CD4-positive, alpha-beta memory T cell (primary cell): Measurements from ENCODE around the gene ATP13A3. TPM values are rescaled to one million over a fixed set of nuclear protein-coding genes. Genes with fewer than 3 reads are reported as not detected.
"Not testable (repeated sequence)": the region's sequence is repeated elsewhere in the genome, so short reads cannot be mapped to it uniquely, and the experiment has no call there.

Experiments
- CTCF ChIA-PET: fragments of 350-600 bp; sonication (Branson Sonifier 250); formaldehyde crosslinking; loops from one replicate; lab custom pipeline; 2021; ENCODE audit warnings: inconsistent platforms; ENCODE audit not compliant: partially characterized antibody; lab: Charles Lee
- POLR2A ChIA-PET: fragments of 350-600 bp; sonication (Branson Sonifier 250); formaldehyde crosslinking; loops from one replicate; lab custom pipeline; 2021; ENCODE audit not compliant: partially characterized antibody; lab: Charles Lee
- DNase-seq, 5 donors: peaks; one replicate each; pipeline versions ENCODE4 v3.0.0 to v3.0.0-alpha.2; 2020 to 2022; ENCODE audit warnings: mixed read lengths in 1 of 5
- H3K27ac ChIP-seq: one replicate; pipeline ENCODE4 v1.7.0; 2013; ENCODE audit warnings: low read depth, low read length
- H3K27me3 ChIP-seq: 2 replicates; pipeline ENCODE4 v1.7.0; 2013; ENCODE audit warnings: mild to moderate bottlenecking, low read length, moderate library complexity; ENCODE audit not compliant: insufficient read depth
- H3K36me3 ChIP-seq: 2 replicates; pipeline ENCODE4 v1.7.0; 2013; ENCODE audit warnings: mild to moderate bottlenecking, low read length, moderate library complexity; ENCODE audit not compliant: insufficient read depth
- H3K4me1 ChIP-seq: 2 replicates; pipeline ENCODE4 v1.7.0; 2013; ENCODE audit warnings: mild to moderate bottlenecking, low read length, moderate library complexity; ENCODE audit not compliant: insufficient read depth
- H3K4me3 ChIP-seq, 2 donors: one replicate each; pipeline ENCODE4 v1.7.0; 2013; ENCODE audit warnings: low read length in 2 of 2, mild to moderate bottlenecking in 1 of 2
- H3K9me3 ChIP-seq, 2 donors: one replicate each; pipeline ENCODE4 v1.7.0; 2013; ENCODE audit warnings: low read length in 2 of 2, control low read depth in 1 of 2; ENCODE audit not compliant: control insufficient read depth in 1 of 2
- H3K27ac Mint-ChIP-seq, 7 donors: one replicate each; pipeline ENCODE4 v1.8.0; 2020 to 2021; ENCODE audit warnings: mixed read lengths in 7 of 7, mild to moderate bottlenecking in 6 of 7, inconsistent platforms in 3 of 7, moderate library complexity in 3 of 7
- H3K27me3 Mint-ChIP-seq, 2 donors: one replicate each; pipeline ENCODE4 v1.8.0; 2020 to 2021; ENCODE audit warnings: mixed read lengths in 2 of 2
- H3K36me3 Mint-ChIP-seq, 2 donors: one replicate each; pipeline ENCODE4 v1.8.0; 2020 to 2021; ENCODE audit warnings: mixed read lengths in 2 of 2, inconsistent platforms in 1 of 2, mild to moderate bottlenecking in 1 of 2
- H3K4me1 Mint-ChIP-seq, 4 donors: one replicate each; pipeline ENCODE4 v1.8.0; 2020 to 2021; ENCODE audit warnings: mixed read lengths in 4 of 4, mild to moderate bottlenecking in 1 of 4
- H3K4me3 Mint-ChIP-seq, 8 donors: one replicate each; pipeline ENCODE4 v1.8.0; 2020 to 2021; ENCODE audit warnings: mixed read lengths in 8 of 8, mild to moderate bottlenecking in 7 of 8, moderate library complexity in 6 of 8, inconsistent platforms in 3 of 8
- H3K9me3 Mint-ChIP-seq, 8 donors: one replicate each; pipeline ENCODE4 v1.8.0; 2020 to 2021; ENCODE audit warnings: mixed read lengths in 8 of 8, mild to moderate bottlenecking in 5 of 8, inconsistent platforms in 3 of 8, moderate library complexity in 1 of 8
- intact Hi-C: fragments of 100-400 bp; cut with micrococcal nuclease; formaldehyde crosslinking; loops from one replicate; pipeline ENCODE4 v1.15.1; 2023
- polyA plus RNA-seq, 2 donors: library from polyadenylated mRNA; unstranded; fragments of 300-500 nt; fragmentation: Illumina TruSeq; gene quantifications; one replicate each; pipeline ENCODE4 v1.2.3, GENCODE V29; 2021
- total RNA-seq, 2 experiments: library from RNA; stranded (reverse); gene quantifications; one replicate each; pipeline ENCODE4 v1.2.3, GENCODE V29; 2021

Gene ATP13A3
- total and polyA plus RNA-seq, 4 experiments from 2014 or later: 6.7 to 62.7 (median 36.0) TPM

GRCh38 chr3:194521510-194522260, 34.9 kb upstream of the ATP13A3 start:
- Histone ChIP-seq H3K27me3 (no peaks in the 10 kb centered on the region), H3K4me1 (peaks cover 5% of the 10 kb centered on the region), H3K36me3 (no peaks in the 10 kb centered on the region), H3K9me3 (no peaks in the 10 kb centered on the region), H3K4me3 (no peak overlapping the region), H3K27ac (no peak overlapping the region)
- no peak for DNase-seq
- H3K4me3 Mint-ChIP-seq: no peak overlapping the region
- intact Hi-C loops: no loop called here
- no peaks in the 10 kb centered on the region for H3K36me3 Mint-ChIP-seq
- peaks cover 3 to 15% (median 6%) of the 10 kb centered on the region in 4 donors for H3K4me1 Mint-ChIP-seq
- CTCF ChIA-PET: interaction anchor here (0.9 to 1.0 kb wide), 2 partner anchors 49 to 51 kb away, joined by 3 to 5 read pairs; no protein-coding TSS in a partner anchor
- no peaks in the 10 kb centered on the region for H3K9me3 Mint-ChIP-seq
- peaks cover 3 to 9% of the 10 kb centered on the region in 2 donors for H3K27me3 Mint-ChIP-seq
- POLR2A ChIA-PET: no interaction called here
- H3K27ac Mint-ChIP-seq: no peak overlapping the region

GRCh38 chr3:194520682-194521162, 33.9 kb upstream of the ATP13A3 start:
- POLR2A ChIA-PET, H3K4me3 ChIP-seq, H3K9me3 ChIP-seq, intact Hi-C loops, H3K27ac ChIP-seq, H3K4me1 ChIP-seq, H3K9me3 Mint-ChIP-seq, H3K36me3 Mint-ChIP-seq, H3K27me3 ChIP-seq, H3K27me3 Mint-ChIP-seq, H3K36me3 ChIP-seq: not testable (repeated sequence)
- peak in 1 of 5 donors; percentile 40 for DNase-seq
- peak overlapping the region in 2 of 8 donors; percentile 2 to 21 for H3K4me3 Mint-ChIP-seq
- peaks cover 3 to 15% (median 6%) of the 10 kb centered on the region in 4 donors for H3K4me1 Mint-ChIP-seq
- CTCF ChIA-PET: interaction anchor here (0.8 to 1.4 kb wide), 4 partner anchors 12 to 49 kb away, joined by 3 to 6 read pairs (median 4); no protein-coding TSS in a partner anchor
- peak overlapping the region in 3 of 7 donors; percentile 2 to 8 (median 6) for H3K27ac Mint-ChIP-seq

GRCh38 chr3:194520201-194520600, 33.4 kb upstream of the ATP13A3 start:
- H3K4me3 ChIP-seq, H3K36me3 ChIP-seq, H3K27ac ChIP-seq, DNase-seq, POLR2A ChIA-PET, H3K9me3 ChIP-seq, H3K27ac Mint-ChIP-seq, H3K27me3 Mint-ChIP-seq, H3K4me1 ChIP-seq, H3K9me3 Mint-ChIP-seq, H3K27me3 ChIP-seq, H3K4me3 Mint-ChIP-seq, intact Hi-C loops, H3K36me3 Mint-ChIP-seq: not testable (repeated sequence)
- H3K4me1 Mint-ChIP-seq: peaks cover 3 to 15% (median 6%) of the 10 kb centered on the region in 4 donors
- CTCF ChIA-PET: interaction anchor here (0.8 to 1.4 kb wide), 4 partner anchors 11 to 48 kb away, joined by 3 to 6 read pairs (median 4); no protein-coding TSS in a partner anchor

- Mint-ChIP-seq H3K9me3 (no peaks in the 10 kb centered on the region), H3K4me1 (peaks cover 3 to 15% (median 6%) of the 10 kb centered on the region in 4 donors), H3K27me3 (peaks cover 3 to 9% of the 10 kb centered on the region in 2 donors), H3K36me3 (no peaks in the 10 kb centered on the region), H3K27ac (no peak overlapping the region), H3K4me3 (no peak overlapping the region)
- H3K27ac ChIP-seq: no peak overlapping the region
- H3K9me3 ChIP-seq: no peaks in the 10 kb centered on the region
- H3K4me3 ChIP-seq: no peak overlapping the region
- H3K36me3 ChIP-seq: no peaks in the 10 kb centered on the region
- H3K27me3 ChIP-seq: no peaks in the 10 kb centered on the region
- ChIA-PET CTCF (interaction anchor here (1.4 kb wide), 1 partner anchor 47 kb away, joined by 3 read pairs; no protein-coding TSS in a partner anchor), POLR2A (no interaction called here)
- H3K4me1 ChIP-seq: peaks cover 5% of the 10 kb centered on the region
- intact Hi-C loops: no loop called here
- no peak for DNase-seq
These were observed 31.9 kb upstream of the ATP13A3 start for GRCh38 chr3:194518652-194519051.

GRCh38 chr3:194517333-194517732, 30.5 kb upstream of the ATP13A3 start:
- intact Hi-C loops: no loop called here
- Histone ChIP-seq H3K4me3 (no peak overlapping the region), H3K9me3 (no peaks in the 10 kb centered on the region), H3K4me1 (peaks cover 5% of the 10 kb centered on the region), H3K27ac (no peak overlapping the region), H3K36me3 (no peaks in the 10 kb centered on the region), H3K27me3 (no peaks in the 10 kb centered on the region)
- Mint-ChIP-seq H3K27me3 (peaks cover 3 to 9% of the 10 kb centered on the region in 2 donors), H3K9me3 (no peaks in the 10 kb centered on the region), H3K36me3 (no peaks in the 10 kb centered on the region), H3K4me3 (no peak overlapping the region), H3K27ac (no peak overlapping the region), H3K4me1 (peaks cover 3 to 15% (median 6%) of the 10 kb centered on the region in 4 donors)
- ChIA-PET CTCF (interaction anchor here (1.5 kb wide), 1 partner anchor 43 kb away, joined by 4 read pairs; no protein-coding TSS in a partner anchor), POLR2A (no interaction called here)
- DNase-seq: no peak

GRCh38 chr3:194514626-194515025, 27.8 kb upstream of the ATP13A3 start:
- Histone ChIP-seq H3K4me1 (no peaks in the 10 kb centered on the region), H3K4me3 (no peak overlapping the region), H3K9me3 (no peaks in the 10 kb centered on the region), H3K27me3 (no peaks in the 10 kb centered on the region), H3K27ac (no peak overlapping the region), H3K36me3 (no peaks in the 10 kb centered on the region)
- no peaks in the 10 kb centered on the region for H3K4me1 Mint-ChIP-seq
- DNase-seq: peak in 1 of 5 donors; percentile 32
- H3K36me3 Mint-ChIP-seq: no peaks in the 10 kb centered on the region
- peaks cover 0 to 3% of the 10 kb centered on the region in 2 donors for H3K27me3 Mint-ChIP-seq
- POLR2A ChIA-PET: no interaction called here
- CTCF ChIA-PET: interaction anchor here (1.3 to 3.1 kb wide), 4 partner anchors 9 to 43 kb away, joined by 3 to 16 read pairs (median 4); no protein-coding TSS in a partner anchor
- intact Hi-C loops: loop anchor here (1.0 kb wide), 1 partner anchor 42 kb away; no protein-coding TSS in a partner anchor
- H3K27ac Mint-ChIP-seq: no peak overlapping the region
- H3K9me3 Mint-ChIP-seq: no peaks in the 10 kb centered on the region
- H3K4me3 Mint-ChIP-seq: no peak overlapping the region

GRCh38 chr3:194512895-194513601, 26.2 kb upstream of the ATP13A3 start:
- Mint-ChIP-seq H3K36me3 (no peaks in the 10 kb centered on the region), H3K27me3 (no peaks in the 10 kb centered on the region), H3K4me3 (no peak overlapping the region), H3K9me3 (no peaks in the 10 kb centered on the region), H3K27ac (no peak overlapping the region), H3K4me1 (no peaks in the 10 kb centered on the region)
- no peak for DNase-seq
- intact Hi-C loops: no loop called here
- H3K36me3 ChIP-seq: no peaks in the 10 kb centered on the region
- no peaks in the 10 kb centered on the region for H3K9me3 ChIP-seq
- no peaks in the 10 kb centered on the region for H3K27me3 ChIP-seq
- CTCF ChIA-PET: interaction anchor here (3.1 kb wide), 1 partner anchor 41 kb away, joined by 16 read pairs; no protein-coding TSS in a partner anchor
- no peak overlapping the region for H3K4me3 ChIP-seq
- POLR2A ChIA-PET: no interaction called here
- H3K27ac ChIP-seq: no peak overlapping the region
- no peaks in the 10 kb centered on the region for H3K4me1 ChIP-seq
